Inflammatory macrophage treated with lipopolysaccharide for 1 hour (primary cell): ENCODE data around the gene WDR49.
A peak's percentile ranks its signal among the peaks of the same experiment; 100 is the strongest.

Source experiments
- DNase-seq, 2 donors: peaks; one replicate each; pipeline ENCODE4 v3.0.0-alpha.2; 2020 to 2022

WDR49 gene

GRCh38 chr3:167611718-167612117 is 42.0 kb downstream of the WDR49 start:
- DNase-seq: no peak

- no peak for DNase-seq
Measured at GRCh38 chr3:167609156-167609555, 44.6 kb downstream of the WDR49 start.

- no peak for DNase-seq
Measured at GRCh38 chr3:167606836-167607235, 46.9 kb downstream of the WDR49 start.

- no peak for DNase-seq
Measured at GRCh38 chr3:167605871-167606270, 47.9 kb downstream of the WDR49 start.

GRCh38 chr3:167602041-167602440 is 51.7 kb downstream of the WDR49 start:
- no peak for DNase-seq

DNA sequence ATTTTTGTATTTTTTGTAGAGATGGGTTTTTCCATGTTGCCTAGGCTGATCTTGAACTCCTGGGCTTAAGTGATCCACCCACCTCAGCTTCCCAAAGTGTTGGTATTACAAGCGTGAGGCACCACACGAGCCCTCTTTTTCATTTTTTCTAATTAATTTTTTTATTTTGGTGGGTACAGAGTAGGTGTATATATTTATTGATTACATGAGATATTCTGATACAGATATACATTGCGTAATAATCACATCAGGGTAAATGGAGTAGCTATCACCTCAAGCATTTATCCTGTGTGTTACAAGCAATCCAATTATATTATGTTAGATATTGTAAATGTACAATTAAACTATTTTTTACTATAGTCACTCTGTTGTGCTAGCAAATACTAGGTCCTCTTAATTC is 66.1 kb downstream of the WDR49 start:
- DNase-seq: no peak

GRCh38 chr3:167575000-167575600 is 78.6 kb downstream of the WDR49 start:
- peak in 1 of 2 donors; percentile 5 for DNase-seq

- no peak for DNase-seq
Measured at GRCh38 chr3:167572991-167573390, 80.8 kb downstream of the WDR49 start.

DNA sequence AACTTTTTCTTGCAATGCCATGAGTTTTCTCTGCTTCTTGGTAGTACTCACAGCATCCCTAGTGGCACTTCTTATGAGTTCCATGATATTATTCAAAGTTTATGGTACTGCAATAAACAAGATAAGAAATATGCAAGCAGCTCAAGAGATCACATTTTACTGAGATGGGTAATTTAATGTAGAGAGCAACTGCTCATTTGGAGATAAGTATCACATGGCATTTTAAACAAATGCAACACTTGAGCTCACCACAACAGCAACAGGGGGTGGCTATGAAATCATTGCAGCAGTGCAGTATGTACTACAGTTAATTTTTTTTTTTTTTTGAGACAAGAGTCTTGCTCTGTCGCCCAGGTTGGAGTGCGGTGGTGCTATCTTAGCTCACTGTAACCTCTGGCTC is 85.1 kb downstream of the WDR49 start:
- DNase-seq: no peak

GRCh38 chr3:167565489-167565888 is 88.3 kb downstream of the WDR49 start:
- DNase-seq: no peak

GRCh38 chr3:167564612-167565011 is 89.1 kb downstream of the WDR49 start:
- no peak for DNase-seq

GRCh38 chr3:167559924-167560323 is 93.8 kb downstream of the WDR49 start:
- DNase-seq: no peak

DNA sequence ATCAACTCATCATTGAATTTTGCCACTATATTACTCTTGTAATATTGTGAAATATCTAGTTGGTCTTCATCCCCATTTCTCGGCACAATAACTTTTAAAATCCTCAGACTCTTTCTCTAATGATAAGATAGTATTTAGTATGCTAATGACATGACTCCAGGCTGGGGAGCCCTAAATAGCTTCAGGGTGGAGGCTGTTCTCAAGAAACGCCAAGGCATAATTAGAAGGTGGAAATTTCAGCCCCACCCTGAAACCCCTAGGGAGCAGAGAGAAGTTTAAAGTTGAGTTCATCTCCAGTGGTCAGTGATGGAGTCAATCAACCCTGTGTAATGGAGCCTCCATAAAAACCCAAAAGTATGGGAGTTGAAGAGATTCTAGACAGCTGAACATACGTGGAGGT is 98.8 kb downstream of the WDR49 start:
- no peak for DNase-seq

DNA sequence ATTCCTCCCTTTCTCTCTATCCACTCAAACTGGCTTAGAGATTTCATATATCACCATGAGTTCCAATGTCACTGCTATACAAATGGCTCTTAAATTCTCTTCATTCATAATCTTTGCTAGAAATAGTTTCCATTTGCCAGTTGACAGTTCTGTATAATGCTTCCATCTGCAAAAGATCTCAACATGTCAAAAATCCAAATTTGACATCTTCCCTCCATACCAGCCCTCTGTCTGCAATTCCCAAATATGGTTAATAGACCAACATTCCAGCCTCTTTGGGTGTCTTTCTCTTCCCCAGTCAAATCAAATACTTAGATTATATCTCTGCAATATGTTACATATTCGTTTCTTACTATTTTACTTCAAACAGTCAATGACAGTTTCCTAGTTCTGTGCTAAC is 115.7 kb downstream of the WDR49 start:
- no peak for DNase-seq

DNA sequence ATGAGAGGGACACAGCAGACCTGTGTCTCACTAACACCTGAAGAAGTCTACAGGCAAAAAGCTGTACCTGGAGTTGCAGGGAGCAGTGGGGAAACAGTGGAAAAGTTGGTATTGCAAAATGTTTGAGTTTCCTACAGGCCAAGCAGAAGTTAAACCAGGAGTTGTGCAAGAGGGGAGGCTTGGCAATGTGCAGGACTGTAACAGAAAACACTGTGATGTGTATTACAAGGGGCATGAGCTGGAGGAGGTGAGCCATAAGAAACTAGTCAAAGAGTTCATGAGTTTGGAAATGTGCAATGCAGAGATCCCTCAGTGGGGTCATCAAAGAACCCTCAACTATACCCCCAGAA is 132.8 kb downstream of the WDR49 start:
- DNase-seq: peak; percentile 88 to 92

DNA sequence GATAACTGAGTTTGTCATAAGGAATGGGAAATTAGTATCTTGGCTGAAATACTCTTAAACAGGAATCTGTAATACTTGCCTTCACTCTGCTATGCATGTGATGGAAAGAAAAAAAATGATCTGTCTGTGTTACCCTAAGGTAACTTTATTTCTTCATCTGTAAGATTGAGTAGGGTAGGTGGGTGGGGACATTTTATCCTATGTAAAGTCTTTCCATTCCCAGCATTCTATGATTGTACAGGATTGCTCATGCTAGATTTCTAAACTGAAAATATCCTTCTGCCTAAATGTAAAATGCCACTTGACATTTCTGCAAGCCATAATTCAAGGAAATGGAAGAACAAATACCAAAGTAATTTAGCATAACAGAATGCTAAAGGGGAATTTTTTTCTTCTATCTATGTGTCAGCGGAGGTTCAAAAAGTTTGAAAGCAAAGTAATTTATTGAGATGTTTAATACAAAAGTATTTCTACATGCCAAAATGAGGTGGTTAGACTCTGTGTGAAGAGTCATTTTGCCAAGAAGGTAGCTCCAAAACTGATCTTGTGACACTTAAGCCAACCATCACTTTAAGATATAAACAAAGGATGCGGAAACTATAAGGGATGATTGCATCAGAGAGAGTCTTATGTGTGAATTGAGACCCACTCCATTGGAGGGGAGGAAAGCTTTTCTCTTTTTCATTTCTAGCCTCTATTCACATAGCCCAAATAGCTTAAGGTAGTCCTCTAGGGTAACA is 133.3 kb downstream of the WDR49 start:
- peak; percentile 44 to 83 for DNase-seq

- DNase-seq: no peak
Measured at GRCh38 chr3:167507954-167508353, 145.8 kb downstream of the WDR49 start.

DNA sequence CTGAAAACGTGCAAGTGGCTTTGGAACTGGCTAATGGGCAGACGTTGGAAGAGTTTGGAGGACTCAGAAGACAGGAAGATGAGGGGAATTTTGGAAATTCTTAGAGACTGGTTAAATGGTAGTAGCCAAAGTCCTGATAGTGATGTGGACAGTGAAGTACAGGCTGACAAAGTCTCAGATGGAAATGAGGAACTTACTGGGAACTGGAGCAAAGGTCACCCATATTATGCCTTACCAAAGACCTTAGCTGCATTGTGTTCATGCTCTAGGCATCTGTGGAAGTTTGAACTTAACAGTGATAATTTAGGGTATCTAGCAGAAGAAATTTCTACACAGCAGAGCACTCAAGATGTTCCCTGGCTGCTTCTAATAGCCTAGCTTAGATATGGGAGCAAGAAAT is 151.3 kb downstream of the WDR49 start:
- peak; percentile 38 to 41 for DNase-seq

GRCh38 chr3:167501941-167502340 is 151.8 kb downstream of the WDR49 start:
- peak in 1 of 2 donors; percentile 29 for DNase-seq

DNA sequence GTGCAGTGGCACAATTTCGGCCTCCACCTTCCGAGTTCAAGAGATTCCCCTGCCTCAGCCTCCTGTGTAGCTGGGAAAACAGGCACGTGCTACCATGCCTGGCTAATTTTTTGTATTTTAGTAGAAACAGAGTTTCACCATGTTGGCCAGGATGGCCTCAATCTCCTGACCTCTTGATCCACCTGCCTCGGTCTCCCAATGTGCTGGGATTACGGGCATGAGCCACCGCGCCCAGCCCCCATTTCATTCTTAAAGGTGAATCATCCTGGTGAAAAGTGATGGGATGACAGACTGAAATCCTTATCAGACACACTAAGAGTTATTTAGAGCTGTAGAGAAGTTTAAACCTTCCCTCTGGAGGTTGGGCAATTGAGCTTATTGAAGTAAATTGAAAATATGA is 155.8 kb downstream of the WDR49 start:
- no peak for DNase-seq

DNA sequence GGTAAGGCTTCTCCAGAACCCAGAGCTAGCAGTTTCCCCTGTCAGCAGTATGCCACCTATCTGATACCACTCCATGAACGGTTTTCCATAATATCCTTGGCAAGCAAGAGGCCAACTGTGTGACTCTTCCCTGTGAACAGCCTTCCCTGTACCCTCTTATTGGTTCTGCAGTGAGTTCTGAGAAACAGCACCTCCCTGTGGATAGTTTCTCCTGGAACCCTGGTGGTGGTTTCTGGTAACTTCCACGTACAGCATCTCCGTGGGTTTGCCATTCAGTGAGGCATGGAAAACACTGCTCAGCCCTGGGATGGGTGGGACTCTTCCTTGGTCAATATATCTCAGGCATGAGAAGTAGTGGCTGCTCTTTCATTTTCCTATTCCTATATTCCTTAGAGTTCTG is 160.5 kb downstream of the WDR49 start:
- peak in 1 of 2 donors; percentile 29 for DNase-seq

DNA sequence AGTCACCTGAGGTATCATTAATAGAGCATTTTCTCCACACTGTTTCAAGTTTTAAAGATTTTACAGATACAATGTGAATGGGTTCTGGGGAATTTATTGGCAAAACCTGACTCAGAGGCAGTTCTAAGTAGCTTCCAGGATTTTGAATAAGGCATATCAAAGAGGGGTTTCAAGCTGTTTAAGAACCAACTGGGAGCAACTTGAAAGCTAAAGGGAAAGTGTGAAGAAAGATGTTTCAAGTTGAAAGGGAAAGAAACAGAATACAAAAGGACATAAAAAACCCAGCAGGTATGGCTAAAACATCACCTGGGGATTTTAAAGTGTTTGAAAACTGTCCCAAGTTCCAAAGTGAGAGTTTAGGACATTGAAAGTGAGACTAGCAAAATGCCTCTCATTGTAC is 162.1 kb downstream of the WDR49 start:
- no peak for DNase-seq

DNA sequence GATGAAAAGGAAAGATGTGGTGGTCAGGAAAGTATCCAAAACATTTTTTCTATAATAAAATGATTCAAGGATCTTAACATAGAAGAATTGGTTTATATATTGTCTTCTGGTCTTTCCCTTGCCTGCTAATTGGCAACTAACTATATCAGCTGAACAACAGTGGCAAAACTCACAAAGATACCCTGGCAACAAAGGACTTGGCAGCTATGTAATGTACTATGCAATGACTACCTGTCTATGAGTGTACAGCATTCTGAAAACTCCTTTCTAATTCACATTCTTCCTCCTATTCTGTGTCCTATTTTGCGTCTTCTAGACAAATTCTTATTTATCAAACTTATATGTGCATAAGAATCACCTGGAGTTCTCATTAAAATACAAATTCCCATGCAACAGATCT is 164.2 kb downstream of the WDR49 start:
- no peak for DNase-seq

DNA sequence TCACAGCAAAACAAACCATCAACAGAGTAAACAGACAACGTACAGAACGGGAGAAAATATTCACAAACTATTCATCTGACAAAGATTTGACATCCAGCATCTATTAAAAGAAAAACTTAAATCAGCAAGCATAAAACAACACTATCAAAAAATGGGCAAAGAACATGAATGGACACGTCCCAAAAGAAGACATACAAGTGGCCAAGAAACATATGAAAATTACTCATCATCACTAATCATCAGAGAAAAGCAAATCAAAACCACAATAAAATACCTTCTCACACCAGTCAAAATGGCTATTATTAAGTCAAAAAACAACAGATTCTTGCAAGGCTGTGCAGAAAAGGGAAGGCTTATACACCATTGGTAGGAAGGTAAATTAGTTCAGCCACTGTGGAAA is 166.2 kb downstream of the WDR49 start:
- DNase-seq: no peak

- DNase-seq: no peak
Measured at GRCh38 chr3:167484551-167484950, 169.2 kb downstream of the WDR49 start.
